Astrocyte (in vitro differentiated cells and primary cell): ENCODE data around the gene CYREN.

Experiments
- EZH2 ChIP-seq: IDR thresholded peaks from 2 replicates; pipeline ENCODE4 v1.6.1; 2012; ENCODE audit warnings: mild to moderate bottlenecking, low read length, inconsistent platforms; ENCODE audit not compliant: insufficient read depth
- TF ChIP-seq, protein P1 (sequence below): IDR thresholded peaks from 2 replicates; pipeline ENCODE4 v1.5.1; 2011; ENCODE audit warnings: low read depth, mild to moderate bottlenecking, inconsistent platforms, low read length, moderate library complexity; ENCODE audit not compliant: insufficient read depth

DNA sequence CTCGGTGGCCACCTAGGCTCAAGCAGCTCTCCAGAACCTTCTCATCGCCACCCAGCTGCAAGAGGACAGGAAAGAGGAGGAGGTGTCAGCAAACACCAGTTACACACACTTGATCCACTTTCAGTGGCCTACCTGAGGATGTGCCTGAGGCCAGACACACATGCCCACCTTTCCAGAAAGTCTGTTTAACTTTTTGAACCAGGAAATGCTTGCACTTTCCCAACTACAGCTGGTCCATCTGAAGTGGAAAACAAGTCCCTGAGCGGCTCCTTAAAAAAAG lies 15.7 kb upstream of the CYREN start:
- TF ChIP-seq, protein P1, sequence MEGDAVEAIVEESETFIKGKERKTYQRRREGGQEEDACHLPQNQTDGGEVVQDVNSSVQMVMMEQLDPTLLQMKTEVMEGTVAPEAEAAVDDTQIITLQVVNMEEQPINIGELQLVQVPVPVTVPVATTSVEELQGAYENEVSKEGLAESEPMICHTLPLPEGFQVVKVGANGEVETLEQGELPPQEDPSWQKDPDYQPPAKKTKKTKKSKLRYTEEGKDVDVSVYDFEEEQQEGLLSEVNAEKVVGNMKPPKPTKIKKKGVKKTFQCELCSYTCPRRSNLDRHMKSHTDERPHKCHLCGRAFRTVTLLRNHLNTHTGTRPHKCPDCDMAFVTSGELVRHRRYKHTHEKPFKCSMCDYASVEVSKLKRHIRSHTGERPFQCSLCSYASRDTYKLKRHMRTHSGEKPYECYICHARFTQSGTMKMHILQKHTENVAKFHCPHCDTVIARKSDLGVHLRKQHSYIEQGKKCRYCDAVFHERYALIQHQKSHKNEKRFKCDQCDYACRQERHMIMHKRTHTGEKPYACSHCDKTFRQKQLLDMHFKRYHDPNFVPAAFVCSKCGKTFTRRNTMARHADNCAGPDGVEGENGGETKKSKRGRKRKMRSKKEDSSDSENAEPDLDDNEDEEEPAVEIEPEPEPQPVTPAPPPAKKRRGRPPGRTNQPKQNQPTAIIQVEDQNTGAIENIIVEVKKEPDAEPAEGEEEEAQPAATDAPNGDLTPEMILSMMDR = no peak
- TF ChIP-seq EZH2 = no peak
